GM12878 (cell line): ENCODE data around the gene KMO. TPM values are rescaled to one million over a fixed set of nuclear protein-coding genes. Genes with fewer than 3 reads are reported as not detected.

Experiments used
- BACH1 ChIP-seq: fragments of 450-650 bp; IDR thresholded peaks from 2 replicates; pipeline ENCODE4 v1.6.1; 2017; ENCODE audit warnings: mild to moderate bottlenecking, borderline replicate concordance
- EP300 ChIP-seq, 2 experiments: fragments of 150-350 bp in 1 of 2; IDR thresholded peaks; 2 replicates each; pipeline ENCODE4 v1.6.1; 2011 to 2012; ENCODE audit warnings: low read depth in 2 of 2, low read length in 2 of 2, borderline replicate concordance in 1 of 2, improper control_type of control experiment in 1 of 2, inconsistent platforms in 1 of 2; ENCODE audit not compliant: control insufficient read depth in 1 of 2
- ETV6 ChIP-seq, 2 experiments: fragments of 450-650 bp in 1 of 2; IDR thresholded peaks in 1 of 2; conservative IDR thresholded peaks in 1 of 2; 2 replicates each; pipeline ENCODE4 v1.6.1; 2014; ENCODE audit warnings: antibody characterized with exemption in 1 of 2, borderline replicate concordance in 1 of 2, low read depth in 1 of 2, mild to moderate bottlenecking in 1 of 2, moderate library complexity in 1 of 2
- EZH2 ChIP-seq: IDR thresholded peaks from 2 replicates; pipeline ENCODE4 v1.6.1; 2012; ENCODE audit warnings: low read depth, mild to moderate bottlenecking, control low read depth, inconsistent platforms, low read length, borderline replicate concordance; ENCODE audit not compliant: control insufficient read depth
- FOXM1 ChIP-seq: IDR thresholded peaks from 2 replicates; pipeline ENCODE4 v1.6.1; 2012; ENCODE audit warnings: low read depth, mild to moderate bottlenecking, inconsistent platforms, low read length, moderate library complexity
- GATAD2B ChIP-seq: fragments of 450-650 bp; conservative IDR thresholded peaks from 2 replicates; pipeline ENCODE4 v1.6.1; 2017; ENCODE audit warnings: low read depth, mild to moderate bottlenecking, moderate library complexity
- JUNB ChIP-seq: IDR thresholded peaks from 2 replicates; pipeline ENCODE4 v1.6.1; 2016; ENCODE audit warnings: antibody characterized with exemption, mild to moderate bottlenecking
- KAT2A ChIP-seq: conservative IDR thresholded peaks from 2 replicates; pipeline ENCODE4 v1.6.1; 2011; ENCODE audit warnings: low read depth, low read length; ENCODE audit not compliant: control insufficient read depth
- NR2C2 ChIP-seq: IDR thresholded peaks from 2 replicates; pipeline ENCODE4 v1.6.1; 2011; ENCODE audit warnings: borderline replicate concordance, low read depth; ENCODE audit not compliant: control insufficient read depth, insufficient read length
- PAX8 ChIP-seq: fragments of 450-650 bp; IDR thresholded peaks from 2 replicates; pipeline ENCODE4 v1.6.1; 2017; ENCODE audit warnings: mild to moderate bottlenecking, moderate library complexity
- PML ChIP-seq: IDR thresholded peaks from 2 replicates; pipeline ENCODE4 v1.6.1; 2012; ENCODE audit warnings: low read length, inconsistent platforms
- POU2F2 ChIP-seq: IDR thresholded peaks from 3 replicates; pipeline ENCODE4 v1.6.1; 2011; ENCODE audit warnings: low read depth, mild to moderate bottlenecking, low read length, borderline replicate concordance
- RB1 ChIP-seq: fragments of 450-650 bp; formaldehyde crosslinking; IDR thresholded peaks from 2 replicates; pipeline ENCODE4 v1.6.1; 2017; ENCODE audit warnings: mild to moderate bottlenecking, borderline replicate concordance
- RBBP5 ChIP-seq: fragments of 200-600 bp; sonication (generic); conservative IDR thresholded peaks from 2 replicates; pipeline ENCODE4 v1.6.1; 2016
- SMAD5 ChIP-seq: IDR thresholded peaks from 2 replicates; pipeline ENCODE4 v1.6.1; 2016; ENCODE audit warnings: antibody characterized with exemption, low read depth
- SREBF1 ChIP-seq: IDR thresholded peaks from 2 replicates; pipeline ENCODE4 v1.6.1; 2012; ENCODE audit warnings: mild to moderate bottlenecking, low read length
- SUPT20H ChIP-seq: IDR thresholded peaks from 2 replicates; pipeline ENCODE4 v1.6.1; 2011; ENCODE audit warnings: low read depth, mild to moderate bottlenecking, low read length, moderate library complexity, borderline replicate concordance; ENCODE audit not compliant: control insufficient read depth
- SUZ12 ChIP-seq: fragments of 200-600 bp; sonication (generic); IDR thresholded peaks from one replicate; pipeline ENCODE4 v1.6.1; 2018; ENCODE audit warnings: antibody characterized with exemption, mild to moderate bottlenecking; ENCODE audit not compliant: unreplicated experiment
- TCF7 ChIP-seq: IDR thresholded peaks from 2 replicates; pipeline ENCODE4 v1.6.1; 2014; ENCODE audit warnings: antibody characterized with exemption, borderline replicate concordance
- WRNIP1 ChIP-seq: IDR thresholded peaks from 2 replicates; pipeline ENCODE4 v1.6.1; 2011; ENCODE audit warnings: low read depth, low read length, improper control_type of control experiment, borderline replicate concordance
- ZNF384 ChIP-seq: IDR thresholded peaks from 2 replicates; pipeline ENCODE4 v1.6.1; 2012; ENCODE audit warnings: low read depth, mild to moderate bottlenecking, low read length, improper control_type of control experiment, borderline replicate concordance
- ZSCAN29 ChIP-seq: fragments of 450-650 bp; IDR thresholded peaks from 2 replicates; pipeline ENCODE4 v1.6.1; 2017; ENCODE audit warnings: mild to moderate bottlenecking, moderate library complexity
- polyA plus RNA-seq, 11 experiments: library from polyadenylated mRNA; depleted of rRNA in 4 of 11; unstranded in 6 of 11; stranded (reverse) in 5 of 11; fragments of >200 nt; fragmentation: Nextera tagmentation in 4 of 11; fragmentation: Illumina TruSeq in 1 of 11; extraction: Ambion mirVana in 4 of 11; extraction: Trizol in 1 of 11; gene quantifications; 1 replicate in 1 of 11; 2 replicates in 10 of 11; pipeline versions ENCODE4 v1.2.1 to v1.2.3, GENCODE V29; 2011 to 2016; ENCODE audit warnings: inconsistent platforms in 2 of 11, missing spikeins in 2 of 11, low read depth in 1 of 11
- total RNA-seq, 4 experiments: library from RNA; depleted of rRNA in 3 of 4; stranded (reverse); fragments of >200 nt in 3 of 4; fragmentation: Illumina TruSeq in 1 of 4; extraction: Trizol in 1 of 4; gene quantifications; 2 replicates each; pipeline versions ENCODE4 v1.2.1 to v1.2.3, GENCODE V29; 2013 to 2021
- TF ChIP-seq, protein P1 (sequence below): fragments of 450-650 bp; IDR thresholded peaks from 2 replicates; pipeline ENCODE4 v1.6.1; 2017; ENCODE audit warnings: mild to moderate bottlenecking, moderate library complexity
- TF ChIP-seq, protein P2 (sequence below): IDR thresholded peaks from 2 replicates; pipeline ENCODE4 v1.6.1; 2012; ENCODE audit warnings: low read depth, low read length, improper control_type of control experiment
- TF ChIP-seq, protein P3 (sequence below): fragments of 450-650 bp; IDR thresholded peaks from 2 replicates; pipeline ENCODE4 v1.6.1; 2018; ENCODE audit warnings: borderline replicate concordance, mild to moderate bottlenecking; ENCODE audit not compliant: partially characterized antibody

The KMO gene
- total and polyA plus RNA-seq, 10 of the 15 experiments (the other 5 are each of a cell fraction or from before 2014, with no cell fraction given), result 0.68 to 5.9 (median 1.5) TPM

- TF ChIP-seq, protein P1, sequence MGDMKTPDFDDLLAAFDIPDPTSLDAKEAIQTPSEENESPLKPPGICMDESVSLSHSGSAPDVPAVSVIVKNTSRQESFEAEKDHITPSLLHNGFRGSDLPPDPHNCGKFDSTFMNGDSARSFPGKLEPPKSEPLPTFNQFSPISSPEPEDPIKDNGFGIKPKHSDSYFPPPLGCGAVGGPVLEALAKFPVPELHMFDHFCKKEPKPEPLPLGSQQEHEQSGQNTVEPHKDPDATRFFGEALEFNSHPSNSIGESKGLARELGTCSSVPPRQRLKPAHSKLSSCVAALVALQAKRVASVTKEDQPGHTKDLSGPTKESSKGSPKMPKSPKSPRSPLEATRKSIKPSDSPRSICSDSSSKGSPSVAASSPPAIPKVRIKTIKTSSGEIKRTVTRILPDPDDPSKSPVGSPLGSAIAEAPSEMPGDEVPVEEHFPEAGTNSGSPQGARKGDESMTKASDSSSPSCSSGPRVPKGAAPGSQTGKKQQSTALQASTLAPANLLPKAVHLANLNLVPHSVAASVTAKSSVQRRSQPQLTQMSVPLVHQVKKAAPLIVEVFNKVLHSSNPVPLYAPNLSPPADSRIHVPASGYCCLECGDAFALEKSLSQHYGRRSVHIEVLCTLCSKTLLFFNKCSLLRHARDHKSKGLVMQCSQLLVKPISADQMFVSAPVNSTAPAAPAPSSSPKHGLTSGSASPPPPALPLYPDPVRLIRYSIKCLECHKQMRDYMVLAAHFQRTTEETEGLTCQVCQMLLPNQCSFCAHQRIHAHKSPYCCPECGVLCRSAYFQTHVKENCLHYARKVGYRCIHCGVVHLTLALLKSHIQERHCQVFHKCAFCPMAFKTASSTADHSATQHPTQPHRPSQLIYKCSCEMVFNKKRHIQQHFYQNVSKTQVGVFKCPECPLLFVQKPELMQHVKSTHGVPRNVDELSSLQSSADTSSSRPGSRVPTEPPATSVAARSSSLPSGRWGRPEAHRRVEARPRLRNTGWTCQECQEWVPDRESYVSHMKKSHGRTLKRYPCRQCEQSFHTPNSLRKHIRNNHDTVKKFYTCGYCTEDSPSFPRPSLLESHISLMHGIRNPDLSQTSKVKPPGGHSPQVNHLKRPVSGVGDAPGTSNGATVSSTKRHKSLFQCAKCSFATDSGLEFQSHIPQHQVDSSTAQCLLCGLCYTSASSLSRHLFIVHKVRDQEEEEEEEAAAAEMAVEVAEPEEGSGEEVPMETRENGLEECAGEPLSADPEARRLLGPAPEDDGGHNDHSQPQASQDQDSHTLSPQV, result no peak
- TF ChIP-seq PML (no peak), SUPT20H (no peak), EZH2 (no peak), TCF7 (no peak), RBBP5 (no peak), RB1 (no peak), FOXM1 (no peak), WRNIP1 (no peak), KAT2A (no peak), PAX8 (no peak), ETV6 (conservative IDR thresholded peaks at IDR 0.05 in 1 of 2, IDR thresholded peaks at IDR 0.05 in 1 of 2; ENCODE audit: borderline replicate concordance in 1 of 2, low read depth in 1 of 2) (no peak), POU2F2 (no peak), SREBF1 (no peak), EP300 (IDR thresholded peaks at IDR 0.05; ENCODE audit: borderline replicate concordance in 1 of 2, control insufficient read depth in 1 of 2, low read depth in 2 of 2, low read length in 2 of 2) (no peak; a peak in 1 of 4 replicates), NR2C2 (no peak), GATAD2B (no peak), SUZ12 (no peak), ZNF384 (no peak), ZSCAN29 (no peak), SMAD5 (no peak), BACH1 (no peak), JUNB (peak; percentile 81)
- TF ChIP-seq, protein P2, sequence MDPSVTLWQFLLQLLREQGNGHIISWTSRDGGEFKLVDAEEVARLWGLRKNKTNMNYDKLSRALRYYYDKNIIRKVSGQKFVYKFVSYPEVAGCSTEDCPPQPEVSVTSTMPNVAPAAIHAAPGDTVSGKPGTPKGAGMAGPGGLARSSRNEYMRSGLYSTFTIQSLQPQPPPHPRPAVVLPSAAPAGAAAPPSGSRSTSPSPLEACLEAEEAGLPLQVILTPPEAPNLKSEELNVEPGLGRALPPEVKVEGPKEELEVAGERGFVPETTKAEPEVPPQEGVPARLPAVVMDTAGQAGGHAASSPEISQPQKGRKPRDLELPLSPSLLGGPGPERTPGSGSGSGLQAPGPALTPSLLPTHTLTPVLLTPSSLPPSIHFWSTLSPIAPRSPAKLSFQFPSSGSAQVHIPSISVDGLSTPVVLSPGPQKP, result no peak
- TF ChIP-seq, protein P3, sequence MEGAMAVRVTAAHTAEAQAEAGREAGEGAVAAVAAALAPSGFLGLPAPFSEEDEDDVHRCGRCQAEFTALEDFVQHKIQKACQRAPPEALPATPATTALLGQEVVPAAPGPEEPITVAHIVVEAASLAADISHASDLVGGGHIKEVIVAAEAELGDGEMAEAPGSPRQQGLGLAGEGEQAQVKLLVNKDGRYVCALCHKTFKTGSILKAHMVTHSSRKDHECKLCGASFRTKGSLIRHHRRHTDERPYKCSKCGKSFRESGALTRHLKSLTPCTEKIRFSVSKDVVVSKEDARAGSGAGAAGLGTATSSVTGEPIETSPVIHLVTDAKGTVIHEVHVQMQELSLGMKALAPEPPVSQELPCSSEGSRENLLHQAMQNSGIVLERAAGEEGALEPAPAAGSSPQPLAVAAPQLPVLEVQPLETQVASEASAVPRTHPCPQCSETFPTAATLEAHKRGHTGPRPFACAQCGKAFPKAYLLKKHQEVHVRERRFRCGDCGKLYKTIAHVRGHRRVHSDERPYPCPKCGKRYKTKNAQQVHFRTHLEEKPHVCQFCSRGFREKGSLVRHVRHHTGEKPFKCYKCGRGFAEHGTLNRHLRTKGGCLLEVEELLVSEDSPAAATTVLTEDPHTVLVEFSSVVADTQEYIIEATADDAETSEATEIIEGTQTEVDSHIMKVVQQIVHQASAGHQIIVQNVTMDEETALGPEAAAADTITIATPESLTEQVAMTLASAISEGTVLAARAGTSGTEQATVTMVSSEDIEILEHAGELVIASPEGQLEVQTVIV, result no peak
Observed at GRCh38 chr1:241532864-241533263, 686 bp downstream of the KMO start (continued).
